Spleen (tissue), 11 donors: ENCODE measurements around the gene PCGF3. TPM values are rescaled to one million over a fixed set of nuclear protein-coding genes. Genes with fewer than 3 reads are reported as not detected.

Source experiments
- DNase-seq: peaks from one replicate; pipeline ENCODE4 v3.0.0-alpha.2; 2020
- H3K27ac ChIP-seq, 8 donors: fragments of 200-600 bp; sonication (generic) in 7 of 8; 1 replicate in 4 of 8; 2 replicates in 4 of 8; pipeline versions ENCODE4 v1.5.0 to v1.8.0; 2016 to 2021; ENCODE audit warnings: inconsistent platforms in 4 of 8, mild to moderate bottlenecking in 4 of 8, moderate library complexity in 1 of 8
- H3K27me3 ChIP-seq, 7 donors: fragments of 200-600 bp; sonication (generic) in 6 of 7; replicated peaks in 1 of 7; 1 replicate in 4 of 7; 2 replicates in 3 of 7; pipeline versions ENCODE4 v1.5.0 to v1.8.0; 2016 to 2021; ENCODE audit warnings: inconsistent platforms in 3 of 7, mild to moderate bottlenecking in 1 of 7
- H3K36me3 ChIP-seq, 6 donors: fragments of 200-600 bp; sonication (generic) in 5 of 6; 1 replicate in 4 of 6; 2 replicates in 2 of 6; pipeline versions ENCODE4 v1.5.0 to v1.8.0; 2016 to 2021; ENCODE audit warnings: inconsistent platforms in 2 of 6
- H3K4me1 ChIP-seq, 6 donors: fragments of 200-600 bp; sonication (generic) in 5 of 6; 1 replicate in 3 of 6; 2 replicates in 3 of 6; pipeline versions ENCODE4 v1.5.0 to v1.8.0; 2016 to 2021; ENCODE audit warnings: inconsistent platforms in 3 of 6
- H3K4me3 ChIP-seq, 8 donors: fragments of 200-600 bp; sonication (generic) in 7 of 8; 1 replicate in 4 of 8; 2 replicates in 4 of 8; pipeline versions ENCODE4 v1.5.0 to v1.8.0; 2016 to 2021; ENCODE audit warnings: inconsistent platforms in 4 of 8, mild to moderate bottlenecking in 4 of 8, moderate library complexity in 2 of 8
- H3K9me3 ChIP-seq, 8 donors: fragments of 200-600 bp; sonication (generic) in 7 of 8; 1 replicate in 4 of 8; 2 replicates in 4 of 8; pipeline versions ENCODE4 v1.5.0 to v1.8.0; 2016 to 2021; ENCODE audit warnings: inconsistent platforms in 4 of 8
- CTCF ChIP-seq, 11 experiments: fragments of 200-600 bp in 7 of 11; fragments of 450-650 bp in 4 of 11; sonication (generic) in 4 of 11; IDR thresholded peaks in 8 of 11; conservative IDR thresholded peaks in 3 of 11; 1 replicate in 7 of 11; 2 replicates in 4 of 11; pipeline versions ENCODE4 v1.4.0 to v1.8.0; 2016 to 2021; ENCODE audit warnings: antibody characterized with exemption in 11 of 11, inconsistent platforms in 4 of 11, mild to moderate bottlenecking in 1 of 11
- POLR2A ChIP-seq, 3 donors: fragments of 450-650 bp; IDR thresholded peaks; one replicate each; pipeline ENCODE4 v1.5.1; 2017; ENCODE audit warnings: antibody characterized with exemption in 3 of 3, mild to moderate bottlenecking in 1 of 3
- POLR2AphosphoS5 ChIP-seq, 3 donors: sonication (generic); formaldehyde crosslinking; IDR thresholded peaks; one replicate each; pipeline ENCODE4 v1.5.1; 2017; ENCODE audit warnings: antibody characterized with exemption in 3 of 3
- WGBS, 5 donors: extraction: QIAGEN DNeasy Blood & Tissue Kit in 3 of 5; methylation state at CpG; one replicate each; pipeline versions ENCODE4 v1.1.5 to v1.1.7; 2013 to 2018; 5-methylcytosine and 5-hydroxymethylcytosine counted together
- intact Hi-C: fragments of 100-400 bp; cut with DNase I; formaldehyde crosslinking; loops from one replicate; pipeline ENCODE4 v1.15.0; 2023; ENCODE audit warnings: low total_unique reads
- polyA plus RNA-seq, 3 donors: library from polyadenylated mRNA; stranded (reverse); fragments of 200-250 nt; gene quantifications; one replicate each; pipeline ENCODE4 v1.2.1, GENCODE V29; 2013
- total RNA-seq, 7 donors: library from RNA; depleted of rRNA in 3 of 7; stranded (reverse); fragments of >200 nt in 3 of 7; fragmentation: NEBNext Ultra II Directional in 4 of 7; extraction: Animal tissue kit (Norgen Biotek cat#: 25700) in 4 of 7; gene quantifications; one replicate each; pipeline versions ENCODE4 v1.1.0 to v1.2.1, GENCODE V29; 2016 to 2021
- donor health status: healthy with polysubstance abuse.
- donor health status: DM: no; HTN: no; CAD: no; lungs with moderate emphysema.
- donor health status: DM: no; HTN: no; CAD: no.
- donor health status: Bipolar disorder and iron deficiency.
- donor health status: healthy.
- donor health status: DM: no; HTN: no; CAD: no.
- donor health status: DM: yes; HTN: yes; CAD: no.

The PCGF3 gene
- total and polyA plus RNA-seq, 10 donors = 29.7 to 102 (median 69.4) TPM

GRCh38 chr4:721261-722168 lies 15.9 kb downstream of the PCGF3 start:
- Histone ChIP-seq H3K4me1 (peaks cover 2 to 83% (median 33%) of the 10 kb centered on the region in 6 donors), H3K27me3 (no peaks in the 10 kb centered on the region), H3K27ac (peak overlapping the region in 7 of 8 donors; percentile 1 to 69 (median 50)), H3K9me3 (no peaks in the 10 kb centered on the region), H3K36me3 (peaks cover 0 to 47% (median 4%) of the 10 kb centered on the region in 6 donors), H3K4me3 (peak overlapping the region in 1 of 8 donors; percentile 21)
- WGBS, 5 donors = 65 to 79% (median 71%) methylated on average over 31 of the region's 31 CpGs
- DNase-seq = peak; percentile 80
- TF ChIP-seq POLR2AphosphoS5 (IDR thresholded peaks at IDR 0.05) (peak; percentile 49 to 76 (median 69)), POLR2A (IDR thresholded peaks at IDR 0.05) (no peak)
- intact Hi-C loops = no loop called here

GRCh38 chr4:722169-722725 lies 16.6 kb downstream of the PCGF3 start:
- DNase-seq = no peak
- Histone ChIP-seq H3K9me3 (no peaks in the 10 kb centered on the region), H3K4me3 (no peak overlapping the region), H3K4me1 (peaks cover 2 to 89% (median 35%) of the 10 kb centered on the region in 6 donors), H3K27ac (peak overlapping the region in 4 of 8 donors; percentile 42 to 69 (median 62)), H3K27me3 (no peaks in the 10 kb centered on the region), H3K36me3 (peaks cover 0 to 47% (median 4%) of the 10 kb centered on the region in 6 donors)
- intact Hi-C loops = no loop called here
- TF ChIP-seq CTCF (IDR thresholded peaks at IDR 0.05 in 8 of 11, conservative IDR thresholded peaks at IDR 0.05 in 3 of 11) (no peak), POLR2A (IDR thresholded peaks at IDR 0.05) (no peak), POLR2AphosphoS5 (IDR thresholded peaks at IDR 0.05) (no peak)
- 93 to 95% (median 95%) methylated on average over 42 to 47 of the region's 47 CpGs for WGBS, 5 donors

GRCh38 chr4:722851-723360 lies 17.3 kb downstream of the PCGF3 start:
- 95 to 99% (median 98%) methylated on average over 59 to 61 of the region's 61 CpGs for WGBS, 5 donors
- H3K4me1 ChIP-seq = peaks cover 2 to 89% (median 34%) of the 10 kb centered on the region in 6 donors
- TF ChIP-seq POLR2AphosphoS5 (IDR thresholded peaks at IDR 0.05) = no peak
- TF ChIP-seq POLR2A (IDR thresholded peaks at IDR 0.05) = no peak
- no peak for TF ChIP-seq CTCF (IDR thresholded peaks at IDR 0.05 in 8 of 11, conservative IDR thresholded peaks at IDR 0.05 in 3 of 11)

GRCh38 chr4:723751-724530 lies 18.3 kb downstream of the PCGF3 start:
- DNase-seq = no peak
- no peaks in the 10 kb centered on the region for H3K27me3 ChIP-seq
- peaks cover 0 to 56% (median 4%) of the 10 kb centered on the region in 6 donors for H3K36me3 ChIP-seq
- H3K9me3 ChIP-seq = no peaks in the 10 kb centered on the region
- H3K4me1 ChIP-seq = peaks cover 2 to 84% (median 30%) of the 10 kb centered on the region in 6 donors
- intact Hi-C loops = no loop called here
- WGBS, 5 donors = 87 to 95% (median 92%) methylated on average over 22 to 28 of the region's 28 CpGs
- TF ChIP-seq POLR2AphosphoS5 (IDR thresholded peaks at IDR 0.05) = peak in 2 of 3 donors; percentile 11 to 58
- TF ChIP-seq CTCF (IDR thresholded peaks at IDR 0.05 in 8 of 11, conservative IDR thresholded peaks at IDR 0.05 in 3 of 11) = no peak
- no peak for TF ChIP-seq POLR2A (IDR thresholded peaks at IDR 0.05)
- no peak overlapping the region for H3K4me3 ChIP-seq
- H3K27ac ChIP-seq = peak overlapping the region in 2 of 8 donors; percentile 17 to 28

More at GRCh38 chr4:722851-723360, 17.3 kb downstream of the PCGF3 start:
- Histone ChIP-seq H3K9me3 (no peaks in the 10 kb centered on the region), H3K4me3 (no peak overlapping the region), H3K27me3 (no peaks in the 10 kb centered on the region), H3K36me3 (peaks cover 0 to 47% (median 4%) of the 10 kb centered on the region in 6 donors), H3K27ac (no peak overlapping the region)
- no peak for DNase-seq
- intact Hi-C loops = no loop called here
